ENCODE results near the gene NPEPL1. TPM values are rescaled to one million over a fixed set of nuclear protein-coding genes. Genes with fewer than 3 reads are reported as not detected.
A peak's percentile ranks its signal among the peaks of the same experiment; 100 is the strongest.
"Not testable (repeated sequence)": the region's sequence is repeated elsewhere in the genome, so short reads cannot be mapped to it uniquely, and the experiment has no call there.

The NPEPL1 gene, protein sequence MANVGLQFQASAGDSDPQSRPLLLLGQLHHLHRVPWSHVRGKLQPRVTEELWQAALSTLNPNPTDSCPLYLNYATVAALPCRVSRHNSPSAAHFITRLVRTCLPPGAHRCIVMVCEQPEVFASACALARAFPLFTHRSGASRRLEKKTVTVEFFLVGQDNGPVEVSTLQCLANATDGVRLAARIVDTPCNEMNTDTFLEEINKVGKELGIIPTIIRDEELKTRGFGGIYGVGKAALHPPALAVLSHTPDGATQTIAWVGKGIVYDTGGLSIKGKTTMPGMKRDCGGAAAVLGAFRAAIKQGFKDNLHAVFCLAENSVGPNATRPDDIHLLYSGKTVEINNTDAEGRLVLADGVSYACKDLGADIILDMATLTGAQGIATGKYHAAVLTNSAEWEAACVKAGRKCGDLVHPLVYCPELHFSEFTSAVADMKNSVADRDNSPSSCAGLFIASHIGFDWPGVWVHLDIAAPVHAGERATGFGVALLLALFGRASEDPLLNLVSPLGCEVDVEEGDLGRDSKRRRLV
- polyA plus RNA-seq (2013, experiment 1 of 2) = 21.4 TPM
- polyA plus RNA-seq (2013, experiment 2 of 2) = 19.5 TPM

DNA sequence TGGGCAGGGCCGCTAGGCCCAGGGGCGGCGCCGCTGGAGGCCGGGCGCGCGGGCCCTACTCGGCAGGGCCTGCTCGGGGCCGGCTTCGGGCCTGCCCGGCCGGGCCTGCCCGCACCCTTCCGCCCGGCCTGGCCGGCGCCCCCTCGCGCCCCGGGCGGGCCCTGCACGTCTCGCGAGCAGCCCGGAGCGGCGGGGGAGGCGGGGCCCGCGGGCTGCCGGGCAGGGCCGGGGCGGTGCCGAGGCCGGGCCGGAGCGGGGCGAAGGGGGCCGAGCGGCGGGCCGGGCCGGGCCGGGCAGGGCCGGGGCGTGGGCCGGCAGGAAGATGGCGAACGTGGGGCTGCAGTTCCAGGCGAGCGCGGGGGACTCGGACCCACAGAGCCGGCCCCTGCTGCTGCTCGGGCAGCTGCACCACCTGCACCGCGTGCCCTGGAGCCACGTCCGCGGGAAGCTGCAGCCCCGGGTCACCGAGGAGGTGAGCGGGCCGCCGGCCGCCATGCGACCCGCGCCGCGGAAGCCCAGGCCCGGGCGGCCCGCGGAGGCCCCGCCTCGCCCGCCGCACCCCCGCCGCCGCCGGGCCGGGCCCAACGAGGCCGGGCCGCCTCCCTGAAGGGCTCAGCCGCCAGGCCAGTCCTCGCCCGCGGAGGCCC is at the start of gene NPEPL1:
TSS of gene NPEPL1 (plus strand) at position 222 of the 647 bp plus-strand sequence. CDS start at position 323, 101 bp downstream.
- peak within 1 kb of the TSS; percentile 72 for H3K4me2 ChIP-seq (ENCODE audit: insufficient read depth, low read length, poor library complexity, severe bottlenecking)
- H3K14ac ChIP-seq (ENCODE audit: low read length) = peak within 1 kb of the TSS; percentile 77
- peaks cover 26 to 39% of the 10 kb centered on the region in 2 donors for H3K36me3 ChIP-seq (replicated peaks in 1 of 2; ENCODE audit: control insufficient read depth in 2 of 2, insufficient read depth in 2 of 2, low read length in 2 of 2)
- peak within 1 kb of the TSS; percentile 98 for H3K18ac ChIP-seq (ENCODE audit: low read length)
- H3K4me1 ChIP-seq (ENCODE audit: control insufficient read depth in 2 of 2, insufficient read depth in 1 of 2, low read depth in 1 of 2, low read length in 2 of 2) = peaks cover 0 to 19% of the 10 kb centered on the region in 2 donors
- peaks cover 0 to 2% (median 0%) of the 10 kb centered on the region in 3 experiments for H3K27me3 ChIP-seq (ENCODE audit: control insufficient read depth in 3 of 3, insufficient read depth in 3 of 3, low read depth in 1 of 3, low read length in 3 of 3)
- peak within 1 kb of the TSS; percentile 23 for H2AK5ac ChIP-seq (ENCODE audit: low read depth, low read length)
- peak within 1 kb of the TSS; percentile 55 for H2BK15ac ChIP-seq (ENCODE audit: low read length)
- peaks cover 5% of the 10 kb centered on the region for H3K79me1 ChIP-seq (ENCODE audit: low read depth, low read length)
- DNase-seq (ENCODE audit: low spot score) = peak; percentile 54
- H2AFZ ChIP-seq (ENCODE audit: low read length) = no peak within 1 kb of the TSS
- H4K91ac ChIP-seq (ENCODE audit: low read depth, low read length, poor library complexity) = peak within 1 kb of the TSS; percentile 20
- H3K9me3 ChIP-seq (replicated peaks in 1 of 2; ENCODE audit: control insufficient read depth in 2 of 2, insufficient read depth in 1 of 2, low read depth in 1 of 2, low read length in 2 of 2) = peaks cover 0 to 7% of the 10 kb centered on the region in 2 donors
- H3K23ac ChIP-seq (ENCODE audit: low read depth, low read length, poor library complexity) = peak within 1 kb of the TSS; percentile 60
- peak within 1 kb of the TSS; percentile 17 for H4K8ac ChIP-seq (ENCODE audit: low read depth, low read length)
- H3K4me3 ChIP-seq (ENCODE audit: low read length in 2 of 2) = peak within 1 kb of the TSS in 1 of 2 donors; percentile 76
- peak within 1 kb of the TSS; percentile 60 for H3K4ac ChIP-seq (ENCODE audit: low read length)
- H2BK12ac ChIP-seq (ENCODE audit: low read length) = peak within 1 kb of the TSS; percentile 67
- peak within 1 kb of the TSS; percentile 47 for H3K27ac ChIP-seq (replicated peaks; ENCODE audit: low read length)
- peak within 1 kb of the TSS; percentile 90 for H3K9ac ChIP-seq (ENCODE audit: low read depth, low read length, poor library complexity)
- no CpG with 5 or more reads among the region's 93 CpGs for WGBS, 2 donors (ENCODE audit: extremely low coverage in 2 of 2, insufficient read length in 2 of 2, insufficient replicate concordance in 1 of 2)
- H2BK120ac ChIP-seq (ENCODE audit: low read depth, low read length) = peak within 1 kb of the TSS; percentile 88
- H2BK5ac ChIP-seq (ENCODE audit: low read length) = no peak within 1 kb of the TSS

DNA sequence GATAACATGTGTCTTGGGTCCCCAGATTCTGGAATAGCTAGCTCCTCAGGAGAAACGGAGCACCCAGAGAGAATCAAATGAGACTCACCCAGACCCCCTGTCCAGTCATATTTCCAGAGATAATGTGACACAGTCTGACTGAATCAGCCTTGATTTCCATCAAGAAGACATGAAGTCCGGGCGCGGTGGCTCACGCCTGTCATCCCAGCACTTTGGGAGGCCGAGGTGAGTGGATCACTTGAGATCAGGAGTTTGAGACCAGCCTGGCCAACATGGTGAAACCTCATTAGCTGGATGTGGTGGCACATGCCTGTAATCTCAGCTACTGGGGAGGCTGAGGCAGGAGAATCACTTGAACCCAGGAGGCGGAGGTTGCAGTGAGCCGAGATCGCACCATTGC is 49.7 kb upstream of the NPEPL1 start:
- not testable (repeated sequence) for H2BK12ac ChIP-seq (ENCODE audit: low read length); H3K4me2 ChIP-seq (ENCODE audit: insufficient read depth, low read length, poor library complexity, severe bottlenecking); H2BK15ac ChIP-seq (ENCODE audit: low read length); H3K23ac ChIP-seq (ENCODE audit: low read depth, low read length, poor library complexity); H3K27ac ChIP-seq (replicated peaks; ENCODE audit: low read length); H4K8ac ChIP-seq (ENCODE audit: low read depth, low read length); H3K4me1 ChIP-seq (ENCODE audit: control insufficient read depth in 2 of 2, insufficient read depth in 1 of 2, low read depth in 1 of 2, low read length in 2 of 2); H3K4ac ChIP-seq (ENCODE audit: low read length); H3K36me3 ChIP-seq (replicated peaks in 1 of 2; ENCODE audit: control insufficient read depth in 2 of 2, insufficient read depth in 2 of 2, low read length in 2 of 2); H3K27me3 ChIP-seq (ENCODE audit: control insufficient read depth in 3 of 3, insufficient read depth in 3 of 3, low read depth in 1 of 3, low read length in 3 of 3); H3K9me3 ChIP-seq (replicated peaks in 1 of 2; ENCODE audit: control insufficient read depth in 2 of 2, insufficient read depth in 1 of 2, low read depth in 1 of 2, low read length in 2 of 2); H3K4me3 ChIP-seq (ENCODE audit: low read length in 2 of 2); DNase-seq (ENCODE audit: low spot score); H3K14ac ChIP-seq (ENCODE audit: low read length); H2AFZ ChIP-seq (ENCODE audit: low read length); H3K18ac ChIP-seq (ENCODE audit: low read length); H2BK5ac ChIP-seq (ENCODE audit: low read length); H2BK120ac ChIP-seq (ENCODE audit: low read depth, low read length); H3K79me1 ChIP-seq (ENCODE audit: low read depth, low read length); H3K9ac ChIP-seq (ENCODE audit: low read depth, low read length, poor library complexity); H2AK5ac ChIP-seq (ENCODE audit: low read depth, low read length); H4K91ac ChIP-seq (ENCODE audit: low read depth, low read length, poor library complexity)
- WGBS, 2 donors (ENCODE audit: extremely low coverage in 2 of 2, insufficient read length in 2 of 2, insufficient replicate concordance in 1 of 2) = no CpG with 5 or more reads among the region's 9 CpGs

- Histone ChIP-seq H3K9ac (ENCODE audit: low read depth, low read length, poor library complexity) (no peak overlapping the region), H3K18ac (ENCODE audit: low read length) (no peak overlapping the region), H4K8ac (ENCODE audit: low read depth, low read length) (no peak overlapping the region), H3K27me3 (ENCODE audit: control insufficient read depth in 3 of 3, insufficient read depth in 3 of 3, low read depth in 1 of 3, low read length in 3 of 3) (peaks cover 0 to 11% (median 5%) of the 10 kb centered on the region in 3 experiments), H2BK120ac (ENCODE audit: low read depth, low read length) (no peak overlapping the region), H3K4me2 (ENCODE audit: insufficient read depth, low read length, poor library complexity, severe bottlenecking) (no peak overlapping the region), H2BK5ac (ENCODE audit: low read length) (no peak overlapping the region), H3K4ac (ENCODE audit: low read length) (no peak overlapping the region), H2AK5ac (ENCODE audit: low read depth, low read length) (no peak overlapping the region), H4K91ac (ENCODE audit: low read depth, low read length, poor library complexity) (no peak overlapping the region), H3K9me3 (replicated peaks in 1 of 2; ENCODE audit: control insufficient read depth in 2 of 2, insufficient read depth in 1 of 2, low read depth in 1 of 2, low read length in 2 of 2) (peaks cover 0 to 1% of the 10 kb centered on the region in 2 donors), H2AFZ (ENCODE audit: low read length) (no peak overlapping the region), H3K4me3 (ENCODE audit: low read length in 2 of 2) (no peak overlapping the region), H3K14ac (ENCODE audit: low read length) (no peak overlapping the region), H3K36me3 (replicated peaks in 1 of 2; ENCODE audit: control insufficient read depth in 2 of 2, insufficient read depth in 2 of 2, low read length in 2 of 2) (no peaks in the 10 kb centered on the region), H3K4me1 (ENCODE audit: control insufficient read depth in 2 of 2, insufficient read depth in 1 of 2, low read depth in 1 of 2, low read length in 2 of 2) (peaks cover 0 to 1% of the 10 kb centered on the region in 2 donors), H3K27ac (replicated peaks; ENCODE audit: low read length) (no peak overlapping the region), H3K23ac (ENCODE audit: low read depth, low read length, poor library complexity) (no peak overlapping the region), H3K79me1 (ENCODE audit: low read depth, low read length) (no peaks in the 10 kb centered on the region), H2BK15ac (ENCODE audit: low read length) (no peak overlapping the region), H2BK12ac (ENCODE audit: low read length) (no peak overlapping the region)
- WGBS, 2 donors (ENCODE audit: extremely low coverage in 2 of 2, insufficient read length in 2 of 2, insufficient replicate concordance in 1 of 2) = no CpG with 5 or more reads among the region's 5 CpGs
- DNase-seq (ENCODE audit: low spot score) = no peak
Observed at GRCh38 chr20:58645412-58645968, 47.1 kb upstream of the NPEPL1 start.

Data from neuronal stem cell (in vitro differentiated cells).